ENCODE results near the gene ZNF217.
"Not testable (repeated sequence)": the region's sequence is repeated elsewhere in the genome, so short reads cannot be mapped to it uniquely, and the experiment has no call there.

Gene ZNF217

DNA sequence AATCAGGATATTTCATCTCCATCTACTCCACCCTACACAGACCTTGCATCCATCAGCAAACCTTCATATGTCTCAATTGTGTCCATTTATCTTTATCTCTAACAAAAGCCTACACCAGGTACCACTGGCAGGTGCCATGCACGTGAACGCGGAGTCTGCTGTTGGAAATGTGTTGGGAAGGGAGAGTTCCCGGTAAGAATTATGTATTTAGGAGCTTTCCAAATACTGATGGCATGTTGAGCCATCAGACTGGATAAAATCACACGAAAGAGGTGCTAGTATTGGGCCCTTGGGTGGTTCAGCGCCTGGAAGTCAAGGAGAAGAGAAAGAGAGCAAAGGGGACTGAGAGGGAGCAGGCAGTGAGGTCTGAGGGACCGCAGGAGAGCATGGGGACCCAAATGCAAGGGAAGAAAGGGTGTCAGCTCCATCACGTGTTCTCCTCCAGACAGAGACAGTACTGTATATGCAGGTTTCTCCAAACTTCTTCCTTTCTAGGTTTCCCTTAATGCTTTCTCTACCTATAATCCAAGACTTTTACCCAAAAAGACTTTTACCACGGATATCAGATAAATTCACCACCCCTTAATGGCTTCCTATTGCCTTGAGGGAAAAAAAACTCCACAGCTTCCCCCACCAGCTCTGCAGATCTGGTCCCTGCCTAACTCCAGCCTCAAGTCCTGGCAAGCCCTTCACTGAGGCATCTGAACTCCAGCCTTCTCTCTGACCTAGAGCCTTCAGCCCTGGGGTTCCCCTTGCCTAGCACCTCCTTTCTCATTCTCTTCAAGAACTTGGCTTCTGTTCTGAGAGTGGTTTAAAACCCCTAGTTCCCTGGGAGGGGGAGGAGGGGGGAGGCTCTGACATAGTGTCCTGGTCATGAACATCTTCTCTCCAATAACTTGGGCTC lies 4.8 kb upstream of the ZNF217 start:
- no peak overlapping the region for H3K4me3 ChIP-seq (replicated peaks; ENCODE audit: low read depth, low read length)
- no peak for DNase-seq (ENCODE audit: low read depth)
- TF ChIP-seq, protein P1, sequence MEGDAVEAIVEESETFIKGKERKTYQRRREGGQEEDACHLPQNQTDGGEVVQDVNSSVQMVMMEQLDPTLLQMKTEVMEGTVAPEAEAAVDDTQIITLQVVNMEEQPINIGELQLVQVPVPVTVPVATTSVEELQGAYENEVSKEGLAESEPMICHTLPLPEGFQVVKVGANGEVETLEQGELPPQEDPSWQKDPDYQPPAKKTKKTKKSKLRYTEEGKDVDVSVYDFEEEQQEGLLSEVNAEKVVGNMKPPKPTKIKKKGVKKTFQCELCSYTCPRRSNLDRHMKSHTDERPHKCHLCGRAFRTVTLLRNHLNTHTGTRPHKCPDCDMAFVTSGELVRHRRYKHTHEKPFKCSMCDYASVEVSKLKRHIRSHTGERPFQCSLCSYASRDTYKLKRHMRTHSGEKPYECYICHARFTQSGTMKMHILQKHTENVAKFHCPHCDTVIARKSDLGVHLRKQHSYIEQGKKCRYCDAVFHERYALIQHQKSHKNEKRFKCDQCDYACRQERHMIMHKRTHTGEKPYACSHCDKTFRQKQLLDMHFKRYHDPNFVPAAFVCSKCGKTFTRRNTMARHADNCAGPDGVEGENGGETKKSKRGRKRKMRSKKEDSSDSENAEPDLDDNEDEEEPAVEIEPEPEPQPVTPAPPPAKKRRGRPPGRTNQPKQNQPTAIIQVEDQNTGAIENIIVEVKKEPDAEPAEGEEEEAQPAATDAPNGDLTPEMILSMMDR (IDR thresholded peaks at IDR 0.05; ENCODE audit: low read length, missing control alignments): no peak

DNA sequence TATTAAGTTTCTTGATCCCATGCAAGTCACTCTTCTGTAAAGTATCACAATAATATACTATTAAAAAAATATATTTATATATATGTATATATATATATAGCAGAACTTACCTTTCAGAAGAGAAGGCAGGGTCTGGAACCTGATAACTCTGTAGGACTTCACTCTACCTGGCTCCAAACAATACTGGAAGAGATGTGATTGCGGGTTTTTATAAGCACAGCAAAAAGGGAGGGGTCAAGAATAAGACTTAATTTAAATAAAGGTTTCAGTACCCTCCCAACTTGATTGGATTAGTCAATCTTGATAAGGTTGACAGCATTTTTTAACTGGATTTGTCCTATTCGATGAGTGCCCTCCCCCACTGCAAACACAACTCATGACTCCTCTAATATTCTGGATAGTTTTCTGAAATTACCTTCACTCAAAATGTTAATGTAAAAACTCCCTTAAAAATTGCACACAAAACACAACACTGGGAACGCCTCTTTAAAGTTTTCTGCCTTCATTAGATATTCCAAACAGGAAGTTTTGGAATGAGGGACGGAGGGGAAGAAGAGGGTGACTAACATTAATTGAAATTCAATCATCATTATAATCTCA lies 4.0 kb upstream of the ZNF217 start:
- H3K4me3 ChIP-seq (replicated peaks; ENCODE audit: low read depth, low read length): no peak overlapping the region
- DNase-seq (ENCODE audit: low read depth): no peak
- TF ChIP-seq, protein P1 (IDR thresholded peaks at IDR 0.05; ENCODE audit: low read length, missing control alignments): no peak

DNA sequence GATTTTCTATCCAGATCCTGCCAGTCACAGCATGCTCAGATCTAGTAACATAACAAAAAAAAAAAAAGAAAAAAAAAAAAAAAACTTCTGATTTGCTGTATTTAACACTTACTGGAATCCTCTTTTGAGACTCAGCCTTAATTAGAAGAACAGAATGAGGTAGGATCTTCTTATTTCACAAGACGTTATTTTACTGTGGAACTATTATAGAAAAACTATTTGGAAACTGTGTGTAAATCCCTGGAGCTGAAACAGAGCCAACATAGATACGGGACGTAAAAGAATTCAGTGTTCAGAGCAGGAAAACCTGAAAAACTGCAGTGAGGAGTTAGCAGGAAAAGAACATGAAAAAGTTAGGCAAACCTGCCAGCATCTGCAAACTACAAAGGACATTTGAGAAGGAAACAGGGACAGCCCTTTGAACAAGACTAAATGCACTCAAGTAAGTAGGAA lies 3.4 kb upstream of the ZNF217 start:
- no peak overlapping the region for H3K4me3 ChIP-seq (replicated peaks; ENCODE audit: low read depth, low read length)
- TF ChIP-seq, protein P1 (IDR thresholded peaks at IDR 0.05; ENCODE audit: low read length, missing control alignments): no peak
- peak; percentile 84 for DNase-seq (ENCODE audit: low read depth)

DNA sequence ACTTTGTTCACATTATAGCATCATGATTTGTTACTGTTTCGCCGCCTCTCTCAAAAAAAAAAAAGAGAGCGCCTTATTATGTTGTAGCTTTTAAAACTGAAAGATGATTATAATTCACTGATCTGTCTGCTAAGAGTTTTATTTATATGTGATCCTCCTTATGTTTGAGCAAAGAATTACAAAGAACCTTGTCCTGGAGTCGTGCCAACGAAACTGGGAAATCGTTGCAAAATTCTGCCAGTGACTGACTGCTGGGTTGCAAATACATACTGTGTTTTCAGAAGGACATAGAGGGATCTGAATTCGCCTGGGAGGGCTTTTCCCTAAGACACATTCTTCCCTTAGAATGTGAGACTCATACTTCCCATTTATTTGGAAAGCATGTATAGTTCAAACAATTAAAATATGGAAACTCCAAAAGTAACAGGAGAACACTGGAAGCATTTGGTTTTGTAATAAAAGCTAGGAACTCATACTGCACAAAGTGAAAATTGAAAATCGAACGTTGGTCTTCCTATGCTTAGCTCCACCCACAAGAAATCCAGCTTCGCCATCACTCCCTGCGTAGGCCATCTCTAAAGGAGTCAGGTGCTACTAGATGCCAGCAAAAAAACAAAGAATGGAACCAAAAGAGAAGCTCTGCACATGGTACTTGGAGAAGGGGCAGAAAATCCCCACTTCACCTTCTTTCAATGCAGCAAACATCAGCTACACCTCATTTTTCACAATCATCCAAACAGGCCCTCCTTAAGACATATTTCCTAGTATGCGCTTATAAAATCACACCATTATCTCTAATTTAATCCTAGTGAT lies 2.8 kb upstream of the ZNF217 start:
- DNase-seq (ENCODE audit: low read depth): peak; percentile 71
- peak overlapping the region; percentile 31 for H3K4me3 ChIP-seq (replicated peaks; ENCODE audit: low read depth, low read length)

DNA sequence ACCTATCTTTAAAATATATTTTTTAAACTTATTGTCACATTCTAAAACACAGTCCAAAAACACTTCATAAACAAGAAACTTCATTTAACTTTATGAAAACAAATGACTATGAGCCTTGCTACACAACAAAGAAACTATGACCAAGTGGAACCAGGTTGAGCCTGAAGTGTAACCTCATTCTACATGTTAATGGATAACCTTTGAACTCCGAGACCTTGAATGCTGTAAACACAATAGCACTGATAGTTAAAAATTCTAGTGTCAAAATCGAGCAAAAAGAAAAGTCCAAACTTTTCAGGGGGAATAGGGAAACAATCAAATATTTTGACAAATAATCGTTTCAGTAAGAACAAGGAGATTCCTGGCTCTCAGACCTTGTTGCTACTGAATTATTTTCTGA lies 2.1 kb upstream of the ZNF217 start:
- not testable (repeated sequence) for DNase-seq (ENCODE audit: low read depth)

DNA sequence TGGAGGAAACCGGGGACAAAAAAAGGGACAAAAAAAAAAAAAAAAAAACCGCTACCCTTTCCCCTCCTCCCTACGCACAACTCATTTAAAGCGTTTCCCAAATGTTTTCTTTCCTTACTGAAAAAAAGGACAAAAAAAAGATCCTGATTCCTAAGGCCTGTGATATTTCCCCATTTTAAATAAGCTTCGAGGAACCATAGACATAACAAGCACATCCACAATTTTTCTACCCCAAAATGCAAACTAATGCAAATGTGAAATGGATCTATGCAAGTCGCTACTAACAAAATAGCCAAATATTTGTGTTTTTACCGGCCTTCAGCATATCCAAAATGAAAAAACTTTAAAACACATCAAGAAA lies 1.4 kb upstream of the ZNF217 start:
- TF ChIP-seq, protein P1 (IDR thresholded peaks at IDR 0.05; ENCODE audit: low read length, missing control alignments): no peak
- DNase-seq (ENCODE audit: low read depth): no peak

More for the DNA sequence above, 2.1 kb upstream of the ZNF217 start:
- not testable (repeated sequence) for H3K4me3 ChIP-seq (replicated peaks; ENCODE audit: low read depth, low read length)

DNA sequence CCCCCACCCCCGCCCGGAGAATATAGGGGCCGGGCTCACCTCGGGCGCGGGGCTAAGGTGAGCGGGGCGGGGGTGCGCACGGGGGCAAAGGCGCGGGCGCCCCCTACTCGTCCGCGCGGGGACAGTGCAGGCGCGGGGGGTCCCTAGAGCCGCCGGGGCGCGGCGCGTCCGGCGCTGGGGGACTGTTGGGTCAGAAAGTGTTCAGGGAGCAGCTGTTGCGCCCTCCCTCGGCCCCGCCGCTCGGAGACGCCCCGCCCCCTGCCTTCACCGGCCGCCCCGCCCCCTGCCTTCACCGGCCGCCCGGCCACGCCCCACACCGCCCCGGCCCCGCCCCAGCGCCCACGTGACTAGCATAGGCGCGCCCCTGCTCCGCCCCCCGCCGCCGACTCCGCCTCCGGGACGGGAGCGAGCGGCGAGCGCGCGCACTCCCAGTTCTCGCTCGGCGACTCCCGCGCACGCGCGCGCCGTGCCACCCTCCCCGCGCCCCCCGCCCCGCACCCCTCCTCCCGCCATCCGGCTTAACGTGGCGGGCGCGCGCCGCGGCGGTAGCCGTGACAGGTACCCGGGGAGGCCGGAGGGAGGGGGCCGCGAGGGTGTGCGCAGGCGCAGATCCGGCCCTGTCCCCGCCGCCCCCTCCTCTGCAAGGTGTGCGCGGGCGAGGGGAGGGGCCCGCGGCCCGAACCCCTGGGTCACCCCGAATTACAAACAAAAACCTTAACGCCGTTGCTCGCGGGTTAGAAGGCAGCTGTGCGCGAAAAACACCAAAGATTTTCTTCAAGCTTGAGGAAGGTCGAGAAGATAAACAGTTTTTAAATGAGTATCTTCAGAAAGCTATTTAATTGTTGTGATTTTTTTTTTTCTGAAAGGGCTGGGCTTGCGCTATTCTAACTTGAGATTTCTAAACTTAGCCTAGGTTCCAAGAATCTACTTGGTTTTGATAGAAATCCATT lies 704 bp upstream of the ZNF217 start:
- peak; percentile 94 for DNase-seq (ENCODE audit: low read depth)
- TF ChIP-seq, protein P1 (IDR thresholded peaks at IDR 0.05; ENCODE audit: low read length, missing control alignments): no peak
- peak overlapping the region; percentile 74 for H3K4me3 ChIP-seq (replicated peaks; ENCODE audit: low read depth, low read length)

More for the DNA sequence above, 1.4 kb upstream of the ZNF217 start:
- H3K4me3 ChIP-seq (replicated peaks; ENCODE audit: low read depth, low read length): peak overlapping the region; percentile 74

Measured in fibroblast of pulmonary artery (primary cell).